Panc1 (cell line): ENCODE results near the gene MARK3. TPM values are rescaled to one million over a fixed set of nuclear protein-coding genes. Genes with fewer than 3 reads are reported as not detected.

Experiments
- ATAC-seq: fragments of 200-7000 bp; cut with Tn5 transposase; 2 replicates; pipeline ENCODE4 v1.9.1; 2020; ENCODE audit warnings: mild to moderate bottlenecking, moderate library complexity
- BruUV-seq: library from RNA; stranded (reverse); fragments of 400-500 nt; replicated peaks from 2 replicates; lab custom pipeline; 2021; lab: Mats Ljungman, UMichigan
- CTCF ChIA-PET: fragments of 300-600 bp; sonication (Branson Sonifier 250); formaldehyde crosslinking; loops from one replicate; lab custom pipeline; 2022; ENCODE audit warnings: antibody characterized with exemption; lab: Charles Lee
- POLR2A ChIA-PET: fragments of 300-600 bp; sonication (Branson Sonifier 250); formaldehyde crosslinking; loops from one replicate; lab custom pipeline; 2022; ENCODE audit warnings: antibody characterized with exemption; lab: Charles Lee
- DNase-seq: peaks from one replicate; pipeline ENCODE4 v3.0.0-alpha.2; 2010; ENCODE audit warnings: low read depth, low spot score
- H3K27ac ChIP-seq: 2 replicates; pipeline ENCODE4 v1.5.1; 2011; ENCODE audit warnings: mild to moderate bottlenecking, low read length, inconsistent platforms
- H3K27me3 ChIP-seq: fragments of 200-500 bp; sonication (Bioruptor generic); 2 replicates; pipeline ENCODE4 v1.6.0; 2014; ENCODE audit warnings: low read length, inconsistent platforms; ENCODE audit not compliant: control insufficient read depth, insufficient read depth
- H3K36me3 ChIP-seq: fragments of 200-500 bp; sonication (Bioruptor generic); 2 replicates; pipeline ENCODE4 v1.5.1; 2014; ENCODE audit warnings: inconsistent platforms, mild to moderate bottlenecking, low read length, moderate library complexity; ENCODE audit not compliant: control insufficient read depth, insufficient read depth
- H3K4me1 ChIP-seq: 2 replicates; pipeline ENCODE4 v1.5.1; 2011; ENCODE audit warnings: inconsistent platforms, mild to moderate bottlenecking, low read length, moderate library complexity; ENCODE audit not compliant: control insufficient read depth, insufficient read depth
- H3K4me3 ChIP-seq, 2 experiments: 2 replicates each; pipeline ENCODE4 v1.5.1; 2011 to 2012; ENCODE audit warnings: low read depth in 2 of 2, low read length in 2 of 2, mild to moderate bottlenecking in 2 of 2, inconsistent platforms in 1 of 2, moderate library complexity in 1 of 2
- H3K9me3 ChIP-seq: fragments of 200-500 bp; sonication (Bioruptor generic); 2 replicates; pipeline ENCODE4 v1.5.1; 2014; ENCODE audit warnings: low read depth, mild to moderate bottlenecking, inconsistent platforms, low read length, moderate library complexity; ENCODE audit not compliant: control insufficient read depth, insufficient read depth
- CTCF ChIP-seq: fragments of 450-650 bp; IDR thresholded peaks from 2 replicates; pipeline ENCODE4 v1.5.1; 2017; ENCODE audit warnings: mild to moderate bottlenecking
- POLR2AphosphoS5 ChIP-seq: IDR thresholded peaks from 2 replicates; pipeline ENCODE4 v1.6.1; 2012; ENCODE audit warnings: mild to moderate bottlenecking, low read depth, low read length, moderate library complexity
- REST ChIP-seq, 2 experiments: IDR thresholded peaks; 2 replicates each; pipeline ENCODE4 v1.6.1; 2011 to 2012; ENCODE audit warnings: low read depth in 2 of 2, control low read depth in 1 of 2, low read length in 1 of 2, mild to moderate bottlenecking in 1 of 2, moderate library complexity in 1 of 2; ENCODE audit not compliant: insufficient read depth in 1 of 2
- SIN3A ChIP-seq: IDR thresholded peaks from 2 replicates; pipeline ENCODE4 v1.6.1; 2012; ENCODE audit warnings: low read depth, mild to moderate bottlenecking, low read length, moderate library complexity, borderline replicate concordance; ENCODE audit not compliant: insufficient read depth
- TCF7L2 ChIP-seq: IDR thresholded peaks from 2 replicates; pipeline ENCODE4 v1.6.1; 2011; ENCODE audit warnings: mild to moderate bottlenecking, low read depth, low read length, inconsistent platforms
- in situ Hi-C: cut with HindIII; loops from 2 replicates; pipeline ENCODE4 v1.10.0; 2016; ENCODE audit warnings: low sequenced_read_pairs, low pct_unique_long_range_greater_than_20kb
- intact Hi-C: fragments of 100-400 bp; cut with micrococcal nuclease; formaldehyde crosslinking; loops from one replicate; pipeline ENCODE4 v1.10.0; 2022; ENCODE audit not compliant: unreplicated experiment
- total RNA-seq: library from RNA; stranded (reverse); gene quantifications from one replicate; pipeline ENCODE4 v1.2.1, GENCODE V29; 2021; ENCODE audit not compliant: unreplicated experiment

The MARK3 gene
- total RNA-seq, 1 experiment from 2014 or later, result 56.1 TPM

DNA sequence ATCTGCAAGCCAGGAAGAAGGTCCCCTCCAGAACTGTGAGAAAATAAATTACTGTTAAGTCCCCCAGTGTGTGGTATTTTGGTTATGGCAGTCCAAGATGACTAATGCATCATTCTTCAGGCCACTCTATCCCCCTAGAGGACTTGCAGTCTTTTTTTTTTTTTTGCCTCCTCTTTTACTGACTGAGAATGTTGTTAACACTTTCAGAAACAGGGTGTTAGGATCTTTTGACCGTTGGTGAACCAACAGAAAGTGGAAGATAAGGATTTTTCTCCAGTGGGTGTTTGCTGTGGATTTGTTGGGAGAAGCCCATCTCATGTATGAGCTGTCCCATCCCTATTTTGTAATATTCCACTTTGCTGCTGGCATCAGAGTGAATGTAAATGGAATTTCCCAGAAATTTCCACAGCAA lies 37.8 kb downstream of the MARK3 start:
- ChIA-PET POLR2A (no interaction called here), CTCF (interaction anchor here (1.0 kb wide), 1 partner anchor 32 kb away, joined by 3 read pairs; no protein-coding TSS in a partner anchor)
- Histone ChIP-seq H3K4me3 (no peak overlapping the region), H3K36me3 (no peaks in the 10 kb centered on the region), H3K27ac (no peak overlapping the region), H3K9me3 (no peaks in the 10 kb centered on the region), H3K4me1 (peaks cover 5% of the 10 kb centered on the region), H3K27me3 (no peaks in the 10 kb centered on the region)
- ATAC-seq, result no peak
- TF ChIP-seq SIN3A (no peak), TCF7L2 (no peak), CTCF (no peak), POLR2AphosphoS5 (no peak), REST (IDR thresholded peaks at IDR 0.05; ENCODE audit: insufficient read depth in 1 of 2, low read depth in 2 of 2, low read length in 1 of 2) (no peak)
- BruUV-seq, result no TSS peak
- no peak for DNase-seq
- intact Hi-C loops (no loop called here), in situ Hi-C loops (no loop called here)

- ChIA-PET CTCF (no interaction called here), POLR2A (interaction anchor here (0.6 kb wide), 1 partner anchor 27 kb away, joined by 3 read pairs; no protein-coding TSS in a partner anchor)
- in situ Hi-C loops (no loop called here), intact Hi-C loops (no loop called here)
- no peak for ATAC-seq
- Histone ChIP-seq H3K9me3 (no peaks in the 10 kb centered on the region), H3K36me3 (no peaks in the 10 kb centered on the region; the same call in 1 of the 2 replicates), H3K4me3 (no peak overlapping the region), H3K4me1 (peaks cover 5% of the 10 kb centered on the region), H3K27me3 (no peaks in the 10 kb centered on the region), H3K27ac (no peak overlapping the region)
- DNase-seq, result no peak
- TF ChIP-seq REST (IDR thresholded peaks at IDR 0.05; ENCODE audit: insufficient read depth in 1 of 2, low read depth in 2 of 2, low read length in 1 of 2) (no peak), TCF7L2 (no peak), CTCF (no peak), POLR2AphosphoS5 (no peak)
- BruUV-seq, result no TSS peak
These were observed 42.5 kb downstream of the MARK3 start for GRCh38 chr14:103427485-103428443.
